ACC112 (cell line): Measurements from ENCODE around the gene PIEZO2.
"Not testable (repeated sequence)": the region's sequence is repeated elsewhere in the genome, so short reads cannot be mapped to it uniquely, and the experiment has no call there.

Source experiments
- H2AFZ ChIP-seq: fragments of 200-600 bp; sonication (generic); one replicate; pipeline ENCODE4 v1.6.0; 2017; ENCODE audit warnings: antibody characterized with exemption, low read length; ENCODE audit not compliant: unreplicated experiment
- H3K27ac ChIP-seq: fragments of 200-600 bp; sonication (generic); 2 replicates; pipeline ENCODE4 v1.5.1; 2014; ENCODE audit warnings: low read depth, mild to moderate bottlenecking, antibody characterized with exemption, low read length, moderate library complexity
- H3K27me3 ChIP-seq: fragments of 200-600 bp; sonication (generic); 2 replicates; pipeline ENCODE4 v1.6.1; 2014; ENCODE audit warnings: mild to moderate bottlenecking, antibody characterized with exemption, low read length, moderate library complexity, mixed read lengths; ENCODE audit not compliant: insufficient read depth
- H3K36me3 ChIP-seq: fragments of 200-600 bp; sonication (generic); 2 replicates; pipeline ENCODE4 v1.6.1; 2016; ENCODE audit warnings: mild to moderate bottlenecking, antibody characterized with exemption, low read length, moderate library complexity, mixed read lengths; ENCODE audit not compliant: insufficient read depth
- H3K4me1 ChIP-seq: fragments of 200-600 bp; sonication (generic); one replicate; pipeline ENCODE4 v1.6.1; 2016; ENCODE audit warnings: low read length, mixed read lengths; ENCODE audit not compliant: insufficient read depth, unreplicated experiment, control insufficient read depth
- H3K4me3 ChIP-seq: fragments of 200-600 bp; sonication (generic); 2 replicates; pipeline ENCODE4 v1.5.1; 2014; ENCODE audit warnings: mild to moderate bottlenecking, low read depth, low read length
- H3K79me2 ChIP-seq: fragments of 200-600 bp; sonication (generic); one replicate; pipeline ENCODE4 v1.6.0; 2016; ENCODE audit warnings: low read length; ENCODE audit not compliant: control insufficient read depth, unreplicated experiment, insufficient read depth

The PIEZO2 gene

DNA sequence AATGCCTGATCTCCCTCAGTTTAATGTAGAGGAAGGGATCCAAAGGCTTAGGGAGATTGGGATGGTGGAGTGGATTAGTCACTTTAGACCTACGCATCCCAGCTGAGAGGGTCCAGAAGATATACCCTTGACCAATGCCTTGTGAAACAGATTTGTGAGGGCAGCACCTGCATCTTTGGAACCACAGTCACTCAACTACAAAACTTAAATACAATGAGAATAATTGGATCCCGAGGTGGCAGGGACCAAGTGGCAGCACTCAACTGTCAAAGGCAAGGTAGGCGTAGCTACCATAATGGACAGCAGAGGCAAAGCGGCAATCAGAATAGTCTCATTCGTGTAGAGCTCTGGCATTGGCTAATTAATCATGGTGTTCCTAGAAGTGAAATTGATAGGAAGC, 20.3 kb downstream of the PIEZO2 start:
- H3K79me2 ChIP-seq, H3K4me3 ChIP-seq, H3K4me1 ChIP-seq, H3K27ac ChIP-seq, H3K36me3 ChIP-seq, H3K27me3 ChIP-seq, H2AFZ ChIP-seq: not testable (repeated sequence)

DNA sequence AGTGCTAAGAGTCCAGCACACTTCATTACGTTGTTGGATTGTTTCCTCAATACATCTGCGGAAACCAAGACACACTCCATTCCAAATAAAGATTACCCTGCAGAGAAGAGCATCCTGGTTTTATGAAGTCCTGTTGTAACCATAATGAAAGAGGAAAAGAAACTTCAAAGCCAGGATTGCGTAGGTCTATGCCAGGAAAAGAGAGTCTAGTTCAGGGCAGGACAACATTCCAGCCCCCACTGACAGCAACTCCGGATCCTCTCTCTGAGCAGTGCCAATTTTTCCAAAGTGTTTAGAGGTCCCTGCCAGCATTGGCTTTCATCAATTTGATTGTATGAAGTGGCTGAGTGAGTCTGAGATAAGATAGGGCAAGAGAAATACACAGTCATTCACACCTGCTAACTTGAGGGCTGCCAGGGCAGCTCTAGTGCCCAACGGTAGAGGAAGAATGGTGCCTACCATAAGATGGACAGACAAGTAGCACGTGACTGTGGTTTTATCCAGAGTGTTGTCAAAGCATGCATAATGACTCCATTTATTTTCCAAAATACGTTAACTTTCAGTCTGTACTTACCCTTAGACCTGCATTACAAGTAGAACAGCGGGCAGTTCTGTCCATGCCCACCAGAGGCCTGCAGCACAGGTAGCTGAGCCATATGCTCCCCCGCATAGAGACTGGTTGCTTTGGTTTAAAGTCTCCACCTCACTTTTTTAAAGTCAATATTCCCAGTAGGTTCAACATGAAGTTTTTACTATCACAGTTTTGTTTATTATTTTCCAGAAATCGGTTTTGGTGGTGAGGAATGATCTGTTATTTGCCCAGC, 23.7 kb downstream of the PIEZO2 start:
- no peak overlapping the region for H3K27ac ChIP-seq
- no peaks in the 10 kb centered on the region for H3K36me3 ChIP-seq
- no peaks in the 10 kb centered on the region for H3K79me2 ChIP-seq
- H2AFZ ChIP-seq, result no peak overlapping the region
- no peaks in the 10 kb centered on the region for H3K4me1 ChIP-seq
- H3K4me3 ChIP-seq, result no peak overlapping the region
- no peaks in the 10 kb centered on the region; the same call in 1 of the 2 replicates for H3K27me3 ChIP-seq

GRCh38 chr18:11124054-11124453, 25.3 kb downstream of the PIEZO2 start:
- Histone ChIP-seq H3K27me3 (no peaks in the 10 kb centered on the region; the same call in 1 of the 2 replicates), H3K4me3 (no peak overlapping the region), H3K4me1 (peaks cover 11% of the 10 kb centered on the region), H3K27ac (no peak overlapping the region), H3K36me3 (no peaks in the 10 kb centered on the region), H2AFZ (no peak overlapping the region), H3K79me2 (no peaks in the 10 kb centered on the region)

DNA sequence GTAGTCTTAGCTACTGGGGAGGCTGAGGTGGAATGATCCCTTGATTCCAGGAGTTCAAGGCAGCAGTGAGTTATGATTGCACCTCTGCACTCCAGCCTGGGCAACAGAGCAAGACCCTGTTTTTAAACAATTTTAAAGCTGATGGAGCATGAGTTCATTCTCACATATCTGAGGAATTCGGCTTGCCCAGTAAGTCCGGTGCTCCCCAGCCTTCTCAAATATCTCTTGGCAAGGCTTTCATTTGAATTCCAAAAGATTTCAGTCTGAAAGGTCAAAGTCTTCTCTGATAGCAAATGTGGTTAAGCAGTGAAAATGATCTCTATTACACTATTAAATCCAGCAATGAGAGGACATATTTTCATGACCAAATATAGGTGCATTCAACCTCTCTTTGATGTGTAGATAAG, 27.9 kb downstream of the PIEZO2 start:
- H3K36me3 ChIP-seq, result no peaks in the 10 kb centered on the region
- no peaks in the 10 kb centered on the region for H3K79me2 ChIP-seq
- peaks cover 11% of the 10 kb centered on the region for H3K4me1 ChIP-seq
- no peaks in the 10 kb centered on the region; the same call in 1 of the 2 replicates for H3K27me3 ChIP-seq
- H3K4me3 ChIP-seq, result no peak overlapping the region
- no peak overlapping the region for H3K27ac ChIP-seq
- H2AFZ ChIP-seq, result no peak overlapping the region

DNA sequence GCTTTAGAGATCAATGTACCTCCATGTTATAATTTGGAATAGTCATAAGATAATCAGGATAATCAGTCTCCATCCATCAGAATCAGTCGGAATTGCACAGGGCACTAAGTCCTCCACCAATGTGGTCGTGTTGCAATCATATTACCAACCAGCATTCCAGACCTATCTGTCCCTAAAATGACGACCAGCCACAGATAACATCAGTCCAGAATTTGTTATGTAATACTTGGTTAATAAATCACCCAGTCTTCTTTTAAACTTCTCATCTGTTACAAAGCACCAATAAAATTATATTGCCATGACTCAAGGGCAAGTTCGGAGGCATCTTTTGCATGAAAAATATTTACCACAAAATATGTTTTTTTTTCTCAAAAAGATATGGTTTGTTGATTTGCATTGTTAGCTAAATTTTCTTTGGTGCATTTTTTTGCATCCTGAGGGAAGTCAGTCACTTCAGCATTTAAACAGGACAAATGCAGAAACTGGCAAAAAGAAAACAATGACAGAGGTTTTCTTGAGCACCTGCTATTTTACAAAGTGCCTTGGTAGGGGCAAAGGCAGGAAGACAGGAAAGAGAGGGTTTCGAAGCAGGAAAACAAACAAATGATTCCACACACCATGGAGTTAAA, 29.3 kb downstream of the PIEZO2 start:
- Histone ChIP-seq H3K36me3 (no peaks in the 10 kb centered on the region), H3K27me3 (no peaks in the 10 kb centered on the region; the same call in 1 of the 2 replicates), H3K4me1 (peaks cover 11% of the 10 kb centered on the region), H3K4me3 (no peak overlapping the region), H3K27ac (peak overlapping the region; percentile 8; the same call in 1 of the 2 replicates), H2AFZ (no peak overlapping the region), H3K79me2 (no peaks in the 10 kb centered on the region)

DNA sequence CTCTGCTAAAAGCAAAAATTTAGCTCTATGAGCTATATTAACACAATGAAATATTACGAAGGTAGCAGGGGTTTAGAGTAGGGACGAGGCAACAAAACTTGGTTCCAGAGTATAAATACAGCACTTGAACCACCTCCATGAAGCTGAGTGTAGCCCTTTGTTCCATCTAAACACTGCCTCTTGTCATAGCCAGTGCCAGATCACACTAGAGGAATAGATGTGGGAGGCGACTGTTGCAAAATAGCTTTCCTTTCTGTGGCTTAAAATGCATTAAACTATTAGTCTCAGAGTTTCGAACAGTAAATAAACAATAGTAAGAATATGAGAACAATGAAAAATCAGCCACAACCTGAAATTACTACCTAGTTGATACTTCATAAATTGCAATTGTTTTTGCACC, 29.8 kb downstream of the PIEZO2 start:
- H2AFZ ChIP-seq, result no peak overlapping the region
- no peaks in the 10 kb centered on the region for H3K27me3 ChIP-seq
- no peaks in the 10 kb centered on the region for H3K79me2 ChIP-seq
- H3K36me3 ChIP-seq, result no peaks in the 10 kb centered on the region
- H3K4me1 ChIP-seq, result peaks cover 11% of the 10 kb centered on the region
- no peak overlapping the region for H3K4me3 ChIP-seq
- H3K27ac ChIP-seq, result peak overlapping the region; percentile 8; the same call in 1 of the 2 replicates

- peaks cover 11% of the 10 kb centered on the region for H3K4me1 ChIP-seq
- H3K36me3 ChIP-seq, result no peaks in the 10 kb centered on the region
- H3K27me3 ChIP-seq, result no peaks in the 10 kb centered on the region
- H2AFZ ChIP-seq, result no peak overlapping the region
- H3K4me3 ChIP-seq, result no peak overlapping the region
- H3K79me2 ChIP-seq, result no peaks in the 10 kb centered on the region
- H3K27ac ChIP-seq, result no peak overlapping the region
Observed at GRCh38 chr18:11118051-11118766, 31.2 kb downstream of the PIEZO2 start.

DNA sequence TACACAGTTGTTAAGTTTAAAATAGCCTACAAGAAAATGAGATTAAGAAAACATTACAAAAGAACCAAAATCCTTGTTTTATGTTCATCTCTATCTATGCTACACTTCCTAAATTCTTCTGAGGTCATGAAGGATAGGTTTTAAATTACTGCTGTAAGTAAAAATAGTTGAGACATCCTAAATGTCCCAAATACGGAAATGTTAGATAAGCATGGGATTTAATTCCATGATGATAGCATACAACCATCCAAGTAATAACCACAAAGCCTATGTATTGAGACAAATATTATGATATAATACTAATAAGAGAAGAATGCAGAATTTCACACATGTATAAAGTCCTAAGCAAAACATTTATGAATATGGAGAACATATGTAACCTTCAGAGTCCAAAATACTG, 34.1 kb downstream of the PIEZO2 start:
- no peaks in the 10 kb centered on the region for H3K27me3 ChIP-seq

DNA sequence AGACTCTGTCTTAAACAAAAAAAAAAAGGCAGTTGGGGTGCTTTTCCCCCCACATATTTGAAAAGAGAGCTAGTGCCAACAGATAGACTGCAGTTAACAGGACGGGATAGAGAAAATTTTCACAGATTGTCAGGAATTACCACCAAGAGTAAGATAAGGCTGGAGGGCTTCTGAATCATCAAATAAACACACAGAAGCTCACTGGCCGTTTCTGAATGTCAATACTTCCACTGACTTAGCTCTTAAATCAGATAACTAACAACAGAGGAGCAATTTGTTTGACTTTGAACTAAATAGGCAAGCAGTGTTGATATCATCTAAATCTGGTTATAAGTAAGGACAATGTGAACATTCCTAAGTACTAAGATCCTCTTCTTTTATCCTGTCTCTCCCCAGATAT, 34.7 kb downstream of the PIEZO2 start:
- Histone ChIP-seq H3K4me1 (peaks cover 3% of the 10 kb centered on the region), H3K79me2 (no peaks in the 10 kb centered on the region), H2AFZ (no peak overlapping the region), H3K36me3 (no peaks in the 10 kb centered on the region), H3K4me3 (no peak overlapping the region), H3K27ac (no peak overlapping the region), H3K27me3 (no peaks in the 10 kb centered on the region)

More for the DNA sequence above, 34.1 kb downstream of the PIEZO2 start:
- Histone ChIP-seq H2AFZ (no peak overlapping the region), H3K4me3 (no peak overlapping the region), H3K4me1 (peaks cover 9% of the 10 kb centered on the region), H3K36me3 (no peaks in the 10 kb centered on the region), H3K79me2 (no peaks in the 10 kb centered on the region), H3K27ac (no peak overlapping the region)

DNA sequence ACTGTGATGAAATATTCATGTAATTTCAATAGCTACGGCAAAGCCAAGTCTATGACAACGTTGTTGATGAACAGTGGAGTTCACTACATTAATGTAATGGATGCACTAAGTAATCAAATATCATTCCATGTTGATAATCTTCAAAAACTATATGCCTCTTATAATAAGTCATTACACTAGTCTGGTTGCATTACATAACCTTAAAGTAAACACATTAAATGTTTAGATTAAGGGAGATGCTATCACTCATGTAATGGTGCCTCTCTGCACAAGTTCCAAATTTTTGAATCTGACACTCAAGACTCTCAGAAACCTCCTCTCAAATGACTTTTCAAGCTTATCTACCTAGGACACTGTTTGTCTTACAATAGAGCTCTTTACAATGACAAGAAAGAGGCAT, 35.4 kb downstream of the PIEZO2 start:
- Histone ChIP-seq H3K27ac (no peak overlapping the region), H2AFZ (no peak overlapping the region), H3K79me2 (no peaks in the 10 kb centered on the region), H3K4me3 (no peak overlapping the region), H3K4me1 (no peaks in the 10 kb centered on the region), H3K27me3 (no peaks in the 10 kb centered on the region), H3K36me3 (no peaks in the 10 kb centered on the region)
